GM19438 (cell line): ENCODE data around the gene PIP5K1B.
"Not testable (repeated sequence)": the region's sequence is repeated elsewhere in the genome, so short reads cannot be mapped to it uniquely, and the experiment has no call there.

ENCODE experiments used
- ATAC-seq: cut with Tn5 transposase; IDR thresholded peaks from one replicate; pipeline ENCODE4 v1.9.1; 2021; ENCODE audit warnings: low read depth; ENCODE audit not compliant: unreplicated experiment

Gene PIP5K1B, protein sequence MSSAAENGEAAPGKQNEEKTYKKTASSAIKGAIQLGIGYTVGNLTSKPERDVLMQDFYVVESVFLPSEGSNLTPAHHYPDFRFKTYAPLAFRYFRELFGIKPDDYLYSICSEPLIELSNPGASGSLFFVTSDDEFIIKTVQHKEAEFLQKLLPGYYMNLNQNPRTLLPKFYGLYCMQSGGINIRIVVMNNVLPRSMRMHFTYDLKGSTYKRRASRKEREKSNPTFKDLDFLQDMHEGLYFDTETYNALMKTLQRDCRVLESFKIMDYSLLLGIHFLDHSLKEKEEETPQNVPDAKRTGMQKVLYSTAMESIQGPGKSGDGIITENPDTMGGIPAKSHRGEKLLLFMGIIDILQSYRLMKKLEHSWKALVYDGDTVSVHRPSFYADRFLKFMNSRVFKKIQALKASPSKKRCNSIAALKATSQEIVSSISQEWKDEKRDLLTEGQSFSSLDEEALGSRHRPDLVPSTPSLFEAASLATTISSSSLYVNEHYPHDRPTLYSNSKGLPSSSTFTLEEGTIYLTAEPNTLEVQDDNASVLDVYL

DNA sequence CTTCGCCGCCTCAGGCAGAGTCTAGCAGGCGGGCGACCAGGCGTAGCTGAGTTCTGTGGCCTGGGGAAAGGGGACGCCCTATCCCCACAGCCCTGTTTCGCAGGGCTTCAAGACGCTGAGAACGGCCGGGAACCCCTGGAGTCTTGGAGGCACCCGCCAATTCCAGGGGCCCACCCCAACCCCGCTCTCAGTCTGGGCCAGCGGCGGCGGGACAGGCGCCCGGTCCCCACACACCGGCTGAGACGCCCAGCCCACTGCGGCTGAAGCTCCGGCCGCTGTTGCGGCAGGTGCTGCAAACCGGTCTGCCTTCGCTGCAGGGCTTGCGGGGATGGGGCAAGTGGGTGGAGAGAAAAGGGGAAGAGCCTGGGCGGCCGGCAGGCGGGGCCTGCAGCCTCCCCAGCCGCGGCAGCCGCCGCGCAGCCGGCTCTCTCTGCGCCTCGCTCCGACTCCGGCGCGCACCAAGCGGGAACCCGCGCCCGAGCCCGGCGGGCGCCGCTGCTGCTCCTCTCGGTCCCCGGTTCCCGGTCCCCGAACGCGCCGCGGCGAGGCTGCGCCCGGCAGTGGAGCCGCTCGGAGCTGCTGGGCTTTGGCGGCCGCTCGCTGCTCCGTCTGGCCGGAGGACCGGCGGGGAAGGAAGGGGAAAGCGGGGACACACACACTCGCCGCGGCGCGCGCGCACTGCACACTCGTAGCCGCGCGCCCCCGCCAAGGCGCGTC is at the start of gene PIP5K1B:
Gene PIP5K1B, plus strand, starts transcription at position 427 of the 717 bp plus-strand sequence. CDS start 117,375 bp downstream, outside the sequence.
- ATAC-seq, result peak; percentile 77

DNA sequence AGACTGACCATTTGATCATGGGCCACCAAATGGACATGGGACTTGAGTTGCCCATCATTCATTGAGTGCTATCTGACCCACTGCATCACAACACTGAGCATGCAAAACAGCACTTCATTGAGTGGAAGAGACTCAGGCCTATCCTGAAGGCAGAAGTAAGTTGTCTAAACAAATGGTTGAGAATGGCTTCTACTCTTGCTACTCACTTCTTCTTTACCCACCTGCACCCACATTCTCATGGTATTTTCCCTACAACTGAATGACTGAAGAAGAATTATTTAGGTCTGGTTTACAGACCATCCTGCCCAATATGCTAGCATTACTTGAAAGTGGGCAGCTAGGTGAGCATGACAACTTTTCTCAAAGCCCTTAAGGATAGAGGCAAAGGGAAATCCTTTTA is 41.0 kb upstream of the PIP5K1B start:
- ATAC-seq, result no peak

DNA sequence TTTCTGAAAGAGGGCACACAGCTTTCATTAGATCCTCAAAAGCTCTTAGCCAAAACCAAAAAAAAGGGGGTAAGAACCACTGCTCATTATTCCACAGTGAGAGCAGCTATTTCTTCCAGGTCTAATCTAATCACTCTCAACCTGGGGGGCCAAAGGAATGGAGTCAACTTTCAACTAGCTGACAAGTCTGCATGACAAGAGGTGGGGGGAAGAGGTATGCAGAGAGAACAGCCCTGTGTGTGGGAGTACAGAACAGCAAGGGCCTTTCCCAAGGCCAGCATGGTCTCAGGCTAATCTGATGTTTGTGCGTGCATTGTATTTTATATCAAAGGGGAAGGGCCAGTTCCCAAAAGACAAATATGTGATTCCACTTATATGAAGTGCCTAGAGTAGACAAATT is 36.9 kb upstream of the PIP5K1B start:
- ATAC-seq, result no peak

GRCh38 chr9:68669218-68669617 is 35.8 kb upstream of the PIP5K1B start:
- ATAC-seq, result no peak

DNA sequence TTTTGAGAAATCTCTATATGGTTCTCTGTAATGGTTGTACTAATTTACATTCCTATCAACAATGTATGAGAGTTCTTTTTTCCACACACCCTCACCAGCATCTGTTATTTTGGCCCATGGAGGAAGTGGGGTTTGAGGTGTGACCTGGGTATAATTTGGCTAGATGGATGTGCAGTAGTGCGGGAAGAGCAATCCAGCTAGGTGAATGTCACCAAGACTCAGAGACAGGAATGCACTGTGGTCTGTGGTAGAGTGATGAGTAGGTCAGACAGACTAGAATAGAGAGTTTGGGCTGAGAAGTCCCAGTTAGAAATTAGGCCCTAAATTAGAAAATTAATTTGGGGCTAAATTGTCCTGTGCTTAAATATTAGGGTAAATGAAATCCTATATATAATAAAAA is 32.8 kb upstream of the PIP5K1B start:
- ATAC-seq, result no peak

DNA sequence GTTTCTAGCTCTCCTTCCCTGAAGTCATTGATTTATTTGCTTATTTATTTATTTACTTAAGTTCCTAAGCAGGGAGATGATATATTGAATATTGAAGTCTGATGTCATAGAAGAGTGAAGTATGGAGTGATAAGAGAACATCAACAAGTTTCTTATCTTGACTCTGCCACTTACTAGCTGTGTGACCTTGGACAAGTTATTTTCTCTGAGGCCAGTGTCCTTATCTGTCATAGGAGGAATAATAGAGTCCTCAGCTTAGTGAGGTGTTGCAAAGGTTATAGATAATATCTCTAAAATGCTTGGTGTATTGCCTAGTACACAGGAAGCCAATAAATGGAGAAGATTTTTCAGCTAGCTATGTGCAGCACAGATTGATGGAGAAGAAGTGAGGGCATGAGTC is 32.4 kb upstream of the PIP5K1B start:
- ATAC-seq, result no peak

GRCh38 chr9:68678430-68678829 is 26.6 kb upstream of the PIP5K1B start:
- ATAC-seq, result no peak

DNA sequence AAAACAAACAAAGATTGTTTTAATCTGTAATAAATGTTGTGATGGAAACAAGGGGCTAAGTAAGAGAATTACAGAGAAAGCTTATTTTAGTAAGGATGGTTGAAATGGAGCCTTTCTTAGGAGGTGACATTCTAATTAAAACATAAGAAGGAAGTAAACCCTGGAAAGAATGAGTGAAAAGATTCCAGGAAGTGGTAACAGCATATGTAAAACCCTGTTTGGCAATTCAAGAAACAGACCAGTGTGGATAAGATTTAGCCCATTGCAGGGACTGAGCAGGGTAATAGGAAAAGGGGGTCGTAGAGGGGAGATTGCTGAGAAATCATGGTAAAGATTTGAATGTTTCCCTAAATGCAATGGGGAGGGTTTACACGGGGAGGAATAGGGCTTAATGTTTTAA is 21.6 kb upstream of the PIP5K1B start:
- no peak for ATAC-seq

DNA sequence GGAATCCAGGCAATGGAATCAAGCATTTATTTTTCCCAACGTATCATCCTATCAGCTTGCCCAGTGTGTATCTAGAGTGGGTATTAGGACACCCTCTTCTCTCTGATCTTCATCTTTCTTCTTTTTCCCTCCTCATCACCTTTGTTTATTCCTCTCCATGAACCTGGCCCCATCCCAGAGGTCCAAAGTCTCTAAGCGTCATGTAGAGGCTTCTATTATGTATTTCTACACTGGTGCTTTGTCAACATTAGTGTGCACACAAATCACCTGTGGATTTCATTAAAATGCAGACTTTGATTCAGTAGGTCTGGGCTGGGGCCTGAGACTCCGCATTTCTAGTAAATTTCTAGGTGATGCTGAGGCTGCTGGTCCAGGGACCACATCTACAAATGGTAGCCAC is 19.8 kb upstream of the PIP5K1B start:
- ATAC-seq, result no peak

DNA sequence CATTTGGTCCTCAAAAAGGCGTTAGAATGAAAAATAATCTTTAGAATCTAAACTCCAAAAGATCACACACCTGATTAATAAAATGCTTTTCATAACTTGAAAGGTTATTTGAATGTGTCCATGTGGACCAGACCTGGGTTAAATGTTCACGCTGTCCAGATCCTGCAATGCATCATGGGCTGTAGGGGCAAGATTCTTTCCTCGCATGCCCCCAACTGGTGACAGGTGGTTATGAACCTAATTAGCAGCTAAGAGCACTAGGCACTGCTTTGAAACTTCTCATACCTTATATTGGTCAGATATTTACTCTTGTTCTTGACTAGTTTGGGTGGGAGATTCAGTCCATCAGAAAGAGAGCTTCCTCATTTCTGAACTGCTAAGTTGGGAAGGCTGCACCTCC is 19.3 kb upstream of the PIP5K1B start:
- peak; percentile 95 for ATAC-seq

DNA sequence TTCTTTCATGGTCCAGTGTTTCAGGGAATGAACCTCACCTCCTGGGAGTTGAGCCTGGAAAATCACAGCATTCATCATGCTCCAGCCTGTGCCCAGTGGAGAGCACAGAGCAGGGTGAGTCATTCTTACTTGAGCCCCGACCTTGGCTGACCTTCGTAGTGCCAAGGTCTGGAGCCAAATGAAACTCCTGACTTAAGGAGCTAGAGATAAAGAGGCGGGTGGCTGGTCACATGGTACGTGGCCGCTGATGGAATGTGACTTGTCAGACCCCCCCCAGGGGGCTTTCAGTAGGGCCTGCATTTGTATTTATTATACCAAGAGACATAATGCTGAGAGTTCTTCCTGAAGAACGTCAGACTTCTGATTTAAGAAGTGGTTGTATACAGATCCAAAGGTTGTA is 15.0 kb upstream of the PIP5K1B start:
- ATAC-seq, result no peak

- ATAC-seq, result no peak
These were observed 12.5 kb upstream of the PIP5K1B start for GRCh38 chr9:68692519-68692918.

DNA sequence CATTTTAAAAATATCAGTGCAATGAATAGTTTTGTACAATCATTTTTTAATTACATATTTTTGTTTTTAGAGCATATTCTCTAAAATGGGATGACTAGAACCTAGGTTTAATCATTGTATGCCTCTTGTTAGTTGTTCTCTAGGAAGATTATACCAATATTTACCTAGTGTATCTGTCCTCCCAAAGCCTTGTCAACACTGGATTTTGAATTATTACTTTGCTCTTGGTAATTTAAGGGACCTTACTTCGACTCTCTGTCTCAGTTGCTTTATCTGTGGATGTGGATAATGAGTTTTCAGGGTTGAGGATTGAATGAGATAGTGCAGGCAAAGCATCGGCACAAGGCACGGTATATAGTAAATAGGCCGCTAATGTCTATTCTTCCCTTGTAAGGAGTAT is 10.9 kb upstream of the PIP5K1B start:
- no peak for ATAC-seq

- no peak for ATAC-seq
These were observed 7.2 kb upstream of the PIP5K1B start for GRCh38 chr9:68697851-68698250.

GRCh38 chr9:68698943-68699509 is 6.0 kb upstream of the PIP5K1B start:
- ATAC-seq, result no peak

DNA sequence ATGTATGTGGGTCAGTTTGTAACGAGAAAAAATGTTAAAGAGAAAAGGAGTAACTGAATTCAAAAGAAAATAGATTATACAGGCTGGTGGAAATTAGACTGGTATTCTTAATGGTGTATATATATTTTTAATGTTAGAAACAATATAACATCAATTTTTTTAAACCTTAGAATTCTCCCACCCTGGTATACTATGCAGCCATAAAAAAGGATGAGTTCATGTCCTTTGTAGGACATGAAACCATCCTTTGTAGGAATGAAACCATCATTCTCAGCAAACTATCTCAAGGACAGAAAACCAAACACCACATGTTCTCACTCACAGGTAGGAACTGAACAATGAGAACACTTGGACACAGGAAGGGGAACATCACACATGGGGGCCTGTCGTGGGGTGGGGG is 5.4 kb upstream of the PIP5K1B start:
- not testable (repeated sequence) for ATAC-seq

GRCh38 chr9:68702493-68702892 is 2.5 kb upstream of the PIP5K1B start:
- no peak for ATAC-seq

GRCh38 chr9:68703672-68704071 is 1.4 kb upstream of the PIP5K1B start:
- ATAC-seq, result no peak

DNA sequence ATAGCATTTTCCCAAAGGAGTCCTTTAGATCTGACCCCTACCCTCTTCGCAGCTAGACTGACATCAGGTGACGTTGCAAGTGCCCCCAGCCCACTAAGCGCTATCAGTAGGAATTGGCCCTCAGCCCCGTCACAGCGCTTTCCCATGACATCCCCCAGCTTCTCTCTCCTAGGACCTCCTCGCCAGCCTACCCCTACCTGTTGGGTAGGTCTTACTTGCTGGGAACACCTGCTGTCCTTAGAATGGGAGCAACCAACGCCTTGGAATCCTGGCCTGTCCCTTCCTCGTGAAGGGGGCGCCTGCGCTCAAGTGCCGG is 584 bp upstream of the PIP5K1B start:
- ATAC-seq, result no peak

- peak; percentile 12 for ATAC-seq
These were observed 707 bp downstream of the PIP5K1B start for GRCh38 chr9:68705531-68706362.
